ENCODE data around the gene ADAMTS7.
"Not testable (repeated sequence)": the region's sequence is repeated elsewhere in the genome, so short reads cannot be mapped to it uniquely, and the experiment has no call there.

Gene ADAMTS7

GRCh38 chr15:78765154-78765860, 46.0 kb downstream of the ADAMTS7 start:
- DNase-seq, result not testable (repeated sequence)

- DNase-seq, result not testable (repeated sequence)
Measured at GRCh38 chr15:78764340-78765153, 46.7 kb downstream of the ADAMTS7 start.

GRCh38 chr15:78763796-78764241, 47.4 kb downstream of the ADAMTS7 start:
- DNase-seq, result no peak

DNA sequence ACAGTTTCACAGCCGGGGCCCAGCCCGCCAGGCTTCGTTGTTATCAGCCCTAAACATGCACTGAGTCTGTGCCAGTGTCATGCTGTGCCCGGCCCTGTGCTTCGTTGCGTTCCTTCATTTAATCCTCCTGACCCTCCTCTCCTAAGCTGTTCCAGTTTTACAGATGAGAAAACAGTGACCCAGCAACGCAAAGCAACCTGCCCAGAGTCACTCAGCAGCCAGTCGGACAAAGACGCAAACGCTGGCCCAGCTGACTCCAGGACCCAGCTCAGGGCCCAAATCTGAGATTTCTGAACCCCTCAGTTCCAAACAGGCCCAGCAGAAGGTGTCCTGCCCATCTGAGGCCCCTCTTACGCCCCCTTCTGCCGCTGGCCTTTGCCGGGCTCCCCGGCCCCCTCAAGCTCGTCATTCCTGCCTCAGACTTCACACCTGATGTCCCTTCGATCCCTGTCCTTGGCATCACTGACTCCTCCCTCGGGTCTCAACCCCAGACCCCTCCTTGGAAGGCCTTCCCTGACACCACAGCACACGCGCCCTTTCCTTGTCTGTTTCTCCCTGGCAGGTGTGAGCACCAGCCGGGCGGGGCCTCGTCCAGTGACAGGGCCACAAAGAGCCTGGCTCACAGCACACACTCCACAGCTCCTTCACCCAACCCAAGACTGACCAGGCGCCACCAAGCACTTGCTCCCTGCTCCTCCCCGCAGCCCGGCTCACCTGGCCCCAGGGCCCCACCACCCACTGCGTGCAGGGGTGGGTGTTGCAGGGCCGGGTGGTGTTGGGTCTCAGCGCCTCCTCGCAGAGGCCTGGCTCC, 48.1 kb downstream of the ADAMTS7 start:
- no peak for DNase-seq

- not testable (repeated sequence) for DNase-seq
Measured at GRCh38 chr15:78762386-78762961, 48.8 kb downstream of the ADAMTS7 start.

DNA sequence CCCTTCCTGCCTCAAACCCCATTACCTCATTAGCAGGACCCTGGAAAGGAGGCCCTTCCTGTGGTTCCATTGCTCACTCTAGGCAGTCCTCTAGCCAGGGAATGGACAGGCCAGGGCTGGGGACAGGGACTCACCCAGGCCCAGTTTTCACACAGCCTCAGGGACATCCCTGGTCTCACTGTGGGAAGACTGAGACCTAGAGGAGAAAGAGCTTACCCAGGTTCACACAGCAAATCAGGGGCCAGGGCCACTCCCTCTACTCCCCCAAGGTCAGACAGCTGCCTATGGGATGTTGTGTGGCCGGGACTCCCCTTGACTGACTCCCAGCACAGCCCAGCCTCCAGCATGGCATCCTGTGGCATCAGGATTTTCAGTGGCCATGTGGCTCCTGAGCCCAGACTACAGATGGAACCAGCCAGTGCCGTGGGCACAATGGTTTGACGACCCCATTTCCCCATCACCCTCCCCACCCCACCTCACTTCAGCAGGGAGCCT, 49.3 kb downstream of the ADAMTS7 start:
- DNase-seq, result no peak

DNA sequence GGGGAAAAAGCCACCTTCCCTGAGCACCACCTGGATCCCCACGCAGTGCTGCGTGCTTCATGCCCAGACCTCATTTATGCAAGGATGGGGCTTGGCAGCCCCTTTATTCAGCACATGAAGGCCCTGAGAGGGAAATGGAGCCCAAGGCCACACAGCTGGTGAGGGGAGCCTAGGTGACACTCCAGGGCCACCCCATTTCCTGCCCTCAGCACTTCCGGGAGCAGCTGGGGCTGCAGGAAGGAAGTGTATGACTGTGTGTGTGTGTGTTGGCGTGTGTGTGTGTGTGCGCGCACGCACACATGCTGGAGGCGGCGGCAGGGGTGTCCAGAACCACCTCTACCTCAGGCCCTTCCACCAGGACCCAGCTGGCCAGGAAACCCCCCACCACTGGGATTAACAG, 49.8 kb downstream of the ADAMTS7 start:
- DNase-seq, result not testable (repeated sequence)

- no peak for DNase-seq
Measured at GRCh38 chr15:78761020-78761419, 50.2 kb downstream of the ADAMTS7 start.

- DNase-seq, result not testable (repeated sequence)
Measured at GRCh38 chr15:78760091-78760882, 51.0 kb downstream of the ADAMTS7 start.

GRCh38 chr15:78759361-78759998, 51.8 kb downstream of the ADAMTS7 start:
- not testable (repeated sequence) for DNase-seq

DNA sequence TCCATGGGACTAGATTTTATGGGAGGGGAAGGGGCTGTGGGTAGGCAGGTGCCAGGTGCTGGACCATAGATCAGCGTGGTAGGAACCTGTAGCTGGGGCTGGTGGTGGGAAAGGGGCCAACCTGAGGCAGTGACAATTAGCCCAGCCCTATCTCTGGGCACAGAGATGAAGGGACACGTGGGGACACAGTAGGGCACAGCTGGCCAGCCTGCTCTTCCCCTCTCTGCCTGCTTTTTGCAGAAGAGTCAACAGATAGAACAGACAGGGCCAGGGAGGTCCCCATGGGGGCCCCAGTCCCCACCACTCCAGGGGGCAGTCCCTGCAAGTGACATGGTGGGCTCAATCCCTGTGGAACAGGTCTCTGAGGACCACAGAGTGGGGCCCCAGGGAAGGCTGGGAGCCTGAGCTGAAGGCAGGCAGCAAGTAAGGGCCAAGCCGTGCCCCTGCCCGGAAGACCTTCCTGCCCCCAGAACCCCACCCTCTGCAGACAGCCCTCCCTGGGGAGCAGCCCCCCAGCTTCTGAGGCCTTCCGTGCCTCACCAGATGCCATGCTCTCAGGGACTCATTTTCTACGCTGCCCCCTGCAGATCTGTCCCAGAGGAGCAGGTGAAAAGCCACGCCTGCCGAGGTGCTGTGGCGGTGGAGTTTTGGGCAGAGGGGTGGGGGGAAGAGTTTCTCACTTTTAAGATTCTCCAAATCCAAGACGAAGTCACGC, 52.6 kb downstream of the ADAMTS7 start:
- not testable (repeated sequence) for DNase-seq

DNA sequence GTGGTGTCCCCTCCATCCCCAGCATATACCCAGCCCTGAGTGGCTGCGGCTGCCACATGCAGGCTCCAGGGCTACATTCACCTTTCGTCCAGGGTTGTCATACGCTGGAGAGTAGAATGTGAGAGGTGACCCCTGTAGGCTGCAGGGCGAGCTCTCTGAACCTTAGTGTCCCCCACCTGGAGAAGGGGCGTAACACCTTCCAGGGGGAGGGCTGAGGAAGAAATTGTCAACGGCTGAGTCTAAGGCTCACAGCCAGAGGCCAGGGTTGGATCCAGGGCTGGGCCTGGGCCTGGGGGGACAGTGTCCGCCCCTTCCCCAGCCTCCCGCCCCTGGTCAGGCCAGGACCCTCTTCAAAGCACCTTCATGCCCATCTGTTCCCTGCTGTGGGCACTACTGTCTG, 53.2 kb downstream of the ADAMTS7 start:
- not testable (repeated sequence) for DNase-seq

DNA sequence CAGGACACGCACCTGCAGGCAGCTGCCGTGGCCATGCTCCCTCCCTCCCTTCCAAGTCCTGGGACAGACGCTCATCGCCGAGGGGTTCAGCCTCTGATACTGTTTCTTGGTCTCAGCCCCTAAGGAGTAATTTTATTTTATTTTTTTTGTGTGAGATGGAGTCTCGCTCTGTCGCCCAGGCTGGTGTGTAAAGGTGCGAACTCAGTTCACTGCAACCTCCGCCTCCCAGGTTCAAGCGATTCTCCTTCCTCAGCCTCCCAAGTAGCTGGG, 53.7 kb downstream of the ADAMTS7 start:
- DNase-seq, result no peak

DNA sequence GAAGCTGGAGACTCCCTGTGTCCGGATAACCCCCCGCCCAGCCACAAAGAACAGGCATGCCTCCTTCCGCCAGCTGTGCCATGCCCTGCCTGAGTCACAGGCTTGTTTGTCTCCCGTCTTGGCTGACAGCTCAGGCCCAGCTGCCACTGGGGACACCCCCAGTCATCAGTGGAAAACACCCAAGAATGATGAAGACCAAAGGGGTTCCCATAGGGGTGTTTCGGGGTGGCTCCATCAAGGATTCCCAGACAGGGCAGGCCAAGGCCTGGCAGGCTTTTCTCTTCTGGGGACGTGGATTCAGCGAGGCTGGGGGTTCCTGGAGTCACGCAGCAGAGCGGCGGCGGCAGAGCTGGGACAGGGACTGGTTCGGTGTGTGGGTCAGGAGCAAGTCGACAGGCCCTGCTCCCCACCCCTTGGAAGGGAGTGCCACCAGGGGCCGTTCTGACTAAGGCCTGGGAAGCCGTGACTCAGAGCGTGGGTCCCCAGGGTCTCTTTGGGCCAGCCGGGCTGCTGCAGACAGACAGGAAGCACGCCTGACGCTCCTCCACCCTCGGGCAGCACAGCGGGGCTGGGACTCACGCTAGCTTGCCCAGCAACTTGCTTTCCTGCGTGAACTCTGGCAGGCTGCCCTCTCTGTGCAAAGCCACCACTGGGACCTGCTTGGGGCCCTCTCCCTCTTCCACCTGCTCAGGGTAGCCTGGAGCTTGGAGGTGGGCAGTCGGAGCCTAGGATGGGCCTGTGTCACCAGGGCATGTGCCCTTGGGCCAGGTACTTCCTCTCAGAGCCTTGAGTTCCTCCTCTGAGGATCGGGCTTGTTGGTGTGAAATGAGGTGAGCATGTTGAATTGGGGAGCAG, 54.3 kb downstream of the ADAMTS7 start:
- DNase-seq, result peak; percentile 87

DNA sequence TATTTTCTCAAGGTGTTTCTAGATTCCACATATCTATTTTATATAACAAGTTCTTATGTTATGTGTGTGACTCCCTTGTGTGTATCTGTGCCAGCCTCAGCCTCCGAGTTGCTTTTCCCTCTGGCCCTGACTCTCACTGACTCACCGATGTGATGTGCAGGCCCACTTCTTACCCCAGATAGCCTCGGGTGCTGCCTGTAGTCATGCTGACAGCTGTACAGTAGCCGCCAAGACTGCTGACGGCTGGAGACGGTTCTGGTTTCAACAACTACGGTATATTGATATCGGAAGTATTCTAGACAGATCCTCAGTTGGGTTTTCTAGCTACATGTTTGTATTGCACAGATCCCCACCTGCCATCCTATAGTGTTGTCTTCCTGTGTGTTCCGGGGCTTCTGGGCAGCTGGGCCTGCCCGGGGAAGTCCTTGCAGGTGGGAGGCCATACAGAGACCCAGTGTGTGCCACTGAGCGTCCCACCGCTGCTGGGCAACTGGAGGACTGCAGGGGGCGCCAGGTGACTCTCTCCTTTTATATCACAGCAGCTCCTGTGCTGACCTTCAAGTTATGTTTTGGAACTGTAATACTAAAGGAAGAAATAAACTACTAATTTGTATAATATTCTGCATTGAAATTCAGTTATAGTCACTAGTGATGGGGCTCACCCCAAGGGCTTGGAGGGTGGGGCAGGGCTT, 55.2 kb downstream of the ADAMTS7 start:
- DNase-seq, result peak; percentile 44

DNA sequence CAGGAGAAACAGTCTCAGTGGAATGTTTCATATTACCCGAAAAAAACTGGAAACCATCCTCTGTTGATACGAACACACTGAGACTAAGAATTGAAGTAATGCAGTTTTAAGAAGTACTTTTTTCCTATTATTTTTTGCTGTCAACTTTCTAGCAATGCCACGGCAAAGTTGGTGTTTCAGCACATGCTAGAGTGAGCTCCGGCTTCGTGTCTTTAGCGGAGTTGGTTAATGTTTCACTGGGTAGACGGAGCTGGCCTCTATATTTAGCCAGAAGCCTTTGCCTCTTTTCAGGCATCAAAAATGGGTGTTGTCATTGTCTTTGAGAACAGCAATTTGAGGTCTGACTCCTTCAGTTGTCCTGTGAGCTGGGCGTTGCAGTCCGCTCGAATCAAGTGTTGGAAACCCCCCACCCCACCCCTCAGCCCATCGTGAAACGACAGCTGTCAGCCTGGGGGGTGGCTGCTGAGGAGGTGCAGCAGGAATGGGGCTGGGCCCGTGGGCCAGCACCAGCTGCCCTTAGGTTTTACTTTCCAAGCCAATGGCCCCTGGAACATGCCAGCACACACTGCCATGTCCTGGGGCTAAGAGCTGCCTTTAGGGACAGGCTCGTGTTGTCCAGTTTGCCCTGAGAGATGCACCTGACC, 56.5 kb downstream of the ADAMTS7 start:
- not testable (repeated sequence) for DNase-seq

GRCh38 chr15:78753751-78754535, 57.3 kb downstream of the ADAMTS7 start:
- DNase-seq, result not testable (repeated sequence)

DNA sequence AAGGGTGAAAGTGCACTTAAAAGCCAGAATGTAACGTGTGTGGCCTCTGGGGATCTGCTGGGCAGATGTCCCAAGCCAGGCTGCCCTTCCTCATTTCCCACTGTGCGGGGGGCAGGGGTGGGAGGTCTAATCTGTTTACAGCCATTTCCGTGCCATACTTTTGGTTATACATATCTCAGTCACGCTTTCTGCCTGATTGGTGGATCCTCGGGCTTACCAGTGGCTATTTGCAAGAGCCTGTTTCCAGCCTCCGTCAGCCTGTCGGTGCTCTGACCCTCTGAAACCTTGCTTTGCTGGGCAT, 58.0 kb downstream of the ADAMTS7 start:
- DNase-seq, result not testable (repeated sequence)

All from GOT3 (cell line).